Neural cell (in vitro differentiated cells): ENCODE data around the gene LRIT1. TPM values are rescaled to one million over a fixed set of nuclear protein-coding genes. Genes with fewer than 3 reads are reported as not detected.

Experiments
- H2AFZ ChIP-seq: fragments of 200-600, 300-800 bp; sonication (generic), shearing (Covaris generic); 2 replicates; pipeline ENCODE4 v1.6.0; 2014; ENCODE audit warnings: low read depth, mild to moderate bottlenecking, antibody characterized with exemption, low read length, moderate library complexity
- H3F3A ChIP-seq: fragments of 200-600 bp; shearing (Covaris generic); 2 replicates; pipeline ENCODE4 v1.6.1; 2016; ENCODE audit warnings: mild to moderate bottlenecking, moderate library complexity, mixed read lengths, antibody characterized with exemption, low read length; ENCODE audit not compliant: insufficient read depth, poor library complexity, severe bottlenecking
- H3K27ac ChIP-seq: fragments of 200-600, 300-800 bp; sonication (generic), shearing (Covaris generic); 2 replicates; pipeline ENCODE4 v1.5.1; 2014; ENCODE audit warnings: mild to moderate bottlenecking, low read length, moderate library complexity
- H3K27me3 ChIP-seq: fragments of 300-800, 200-600 bp; sonication (generic), shearing (Covaris generic); 2 replicates; pipeline ENCODE4 v1.6.0; 2014; ENCODE audit warnings: mild to moderate bottlenecking, low read depth, low read length, moderate library complexity; ENCODE audit not compliant: insufficient read depth
- H3K36me3 ChIP-seq: fragments of 300-800, 200-600 bp; sonication (generic), shearing (Covaris generic); 2 replicates; pipeline ENCODE4 v1.5.1; 2014; ENCODE audit warnings: mild to moderate bottlenecking, antibody characterized with exemption, low read length, moderate library complexity; ENCODE audit not compliant: insufficient read depth
- H3K4me2 ChIP-seq: fragments of 300-800, 200-600 bp; sonication (generic), shearing (Covaris generic); 2 replicates; pipeline ENCODE4 v1.6.0; 2014; ENCODE audit warnings: mild to moderate bottlenecking, low read length
- H3K4me3 ChIP-seq: fragments of 300-800, 200-600 bp; sonication (generic), shearing (Covaris generic); 2 replicates; pipeline ENCODE4 v1.5.1; 2014; ENCODE audit warnings: mild to moderate bottlenecking, low read length, moderate library complexity
- H3K79me2 ChIP-seq: fragments of 200-600 bp; shearing (Covaris generic); replicated peaks from 2 replicates; pipeline ENCODE4 v1.6.0; 2014; ENCODE audit warnings: mild to moderate bottlenecking, low read length, moderate library complexity; ENCODE audit not compliant: insufficient read depth
- H3K9ac ChIP-seq: fragments of 300-800, 200-600 bp; sonication (generic), shearing (Covaris generic); 2 replicates; pipeline ENCODE4 v1.6.1; 2016; ENCODE audit warnings: mild to moderate bottlenecking, low read length, mixed read lengths
- H3K9me2 ChIP-seq: fragments of 200-600 bp; shearing (Covaris generic); 2 replicates; pipeline ENCODE4 v1.6.1; 2016; ENCODE audit warnings: mild to moderate bottlenecking, low read length, mixed read lengths; ENCODE audit not compliant: insufficient read depth
- H3K9me3 ChIP-seq: fragments of 200-600, 300-800 bp; sonication (generic), shearing (Covaris generic); 2 replicates; pipeline ENCODE4 v1.6.1; 2016; ENCODE audit warnings: mild to moderate bottlenecking, mixed run types, low read length, moderate library complexity, mixed read lengths
- H4K20me1 ChIP-seq: fragments of 200-600 bp; shearing (Covaris generic); 2 replicates; pipeline ENCODE4 v1.6.1; 2016; ENCODE audit warnings: mild to moderate bottlenecking, mixed run types; ENCODE audit not compliant: insufficient read depth
- EP300 ChIP-seq: fragments of 450-650 bp; conservative IDR thresholded peaks from 2 replicates; pipeline ENCODE4 v1.6.1; 2014; ENCODE audit warnings: antibody characterized with exemption, mild to moderate bottlenecking, moderate library complexity; ENCODE audit not compliant: poor library complexity, severe bottlenecking
- EZH2 ChIP-seq: fragments of 200-600, 300-800 bp; shearing (Covaris generic), sonication (generic); IDR thresholded peaks from 2 replicates; pipeline ENCODE4 v1.6.1; 2014; ENCODE audit warnings: antibody characterized with exemption, low read length, borderline replicate concordance, mild to moderate bottlenecking; ENCODE audit not compliant: insufficient read depth, poor library complexity, severe bottlenecking
- MXI1 ChIP-seq: fragments of 450-650 bp; conservative IDR thresholded peaks from 2 replicates; pipeline ENCODE4 v1.6.1; 2014; ENCODE audit warnings: antibody characterized with exemption, mild to moderate bottlenecking; ENCODE audit not compliant: poor library complexity, severe bottlenecking
- POLR2AphosphoS5 ChIP-seq: IDR thresholded peaks from 2 replicates; pipeline ENCODE4 v1.6.1; 2012
- RAD21 ChIP-seq: fragments of 450-650 bp; conservative IDR thresholded peaks from 2 replicates; pipeline ENCODE4 v1.6.1; 2014; ENCODE audit warnings: antibody characterized with exemption, mild to moderate bottlenecking, moderate library complexity
- SMC3 ChIP-seq: fragments of 450-650 bp; conservative IDR thresholded peaks from 2 replicates; pipeline ENCODE4 v1.6.1; 2014; ENCODE audit warnings: antibody characterized with exemption, mild to moderate bottlenecking, moderate library complexity; ENCODE audit not compliant: poor library complexity
- TAF1 ChIP-seq: IDR thresholded peaks from 2 replicates; pipeline ENCODE4 v1.6.1; 2012; ENCODE audit warnings: low read depth
- polyA plus RNA-seq: library from polyadenylated mRNA; depleted of rRNA; stranded (reverse); fragments of >200 nt; gene quantifications from 2 replicates; pipeline ENCODE4 v1.2.3, GENCODE V29; 2014
- TF ChIP-seq, protein P1 (sequence below): fragments of 450-650 bp; IDR thresholded peaks from 2 replicates; pipeline ENCODE4 v1.5.1; 2014; ENCODE audit warnings: antibody characterized with exemption, mild to moderate bottlenecking, moderate library complexity; ENCODE audit not compliant: poor library complexity, severe bottlenecking
- TF ChIP-seq, protein P2 (sequence below): IDR thresholded peaks from 2 replicates; pipeline ENCODE4 v1.6.1; 2012; ENCODE audit warnings: borderline replicate concordance

LRIT1 gene
- polyA plus RNA-seq, 1 donor from 2014 or later: not detected

DNA sequence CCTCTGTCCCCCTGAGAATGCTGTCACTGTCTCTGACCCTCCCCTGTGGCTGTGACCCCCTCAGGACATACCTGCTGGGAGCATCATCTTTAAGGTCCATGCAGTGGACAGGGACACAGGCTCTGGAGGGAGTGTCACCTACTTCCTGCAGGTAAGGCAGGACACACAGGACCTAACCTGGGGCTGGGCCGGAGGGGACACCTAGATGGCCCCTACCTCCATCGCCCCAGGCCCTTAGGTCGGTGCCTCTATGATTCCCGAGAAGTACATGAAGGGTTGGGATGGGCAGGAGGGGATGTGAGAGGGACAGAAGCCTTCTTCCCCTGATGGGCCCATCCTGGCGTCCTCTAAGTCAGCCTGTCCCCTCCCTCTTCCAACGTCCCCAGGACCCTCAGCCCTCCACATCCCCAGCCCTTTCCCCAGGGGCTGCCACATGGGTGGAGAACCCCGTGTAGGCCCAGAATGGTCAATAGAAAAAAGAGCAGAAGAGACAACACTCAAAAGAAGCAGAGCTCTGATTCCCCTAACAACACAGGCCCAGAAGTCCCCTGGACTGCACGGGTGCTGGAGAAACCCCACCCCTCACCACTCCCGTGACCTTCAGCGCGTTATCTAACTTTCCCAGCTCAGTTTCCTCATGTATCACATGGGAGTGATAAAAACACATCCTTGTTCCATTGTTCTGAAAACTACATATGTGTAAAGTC, 40.7 kb downstream of the LRIT1 start:
- H3K9me3 ChIP-seq: no peaks in the 10 kb centered on the region
- no peak overlapping the region for H3K4me2 ChIP-seq
- no peaks in the 10 kb centered on the region for H3K79me2 ChIP-seq
- no peaks in the 10 kb centered on the region for H4K20me1 ChIP-seq
- H3K9me2 ChIP-seq: no peaks in the 10 kb centered on the region
- H3K27ac ChIP-seq: no peak overlapping the region
- no peaks in the 10 kb centered on the region for H3F3A ChIP-seq
- H2AFZ ChIP-seq: no peak overlapping the region
- H3K4me3 ChIP-seq: no peak overlapping the region
- peaks cover 4% of the 10 kb centered on the region for H3K27me3 ChIP-seq
- TF ChIP-seq, protein P1, sequence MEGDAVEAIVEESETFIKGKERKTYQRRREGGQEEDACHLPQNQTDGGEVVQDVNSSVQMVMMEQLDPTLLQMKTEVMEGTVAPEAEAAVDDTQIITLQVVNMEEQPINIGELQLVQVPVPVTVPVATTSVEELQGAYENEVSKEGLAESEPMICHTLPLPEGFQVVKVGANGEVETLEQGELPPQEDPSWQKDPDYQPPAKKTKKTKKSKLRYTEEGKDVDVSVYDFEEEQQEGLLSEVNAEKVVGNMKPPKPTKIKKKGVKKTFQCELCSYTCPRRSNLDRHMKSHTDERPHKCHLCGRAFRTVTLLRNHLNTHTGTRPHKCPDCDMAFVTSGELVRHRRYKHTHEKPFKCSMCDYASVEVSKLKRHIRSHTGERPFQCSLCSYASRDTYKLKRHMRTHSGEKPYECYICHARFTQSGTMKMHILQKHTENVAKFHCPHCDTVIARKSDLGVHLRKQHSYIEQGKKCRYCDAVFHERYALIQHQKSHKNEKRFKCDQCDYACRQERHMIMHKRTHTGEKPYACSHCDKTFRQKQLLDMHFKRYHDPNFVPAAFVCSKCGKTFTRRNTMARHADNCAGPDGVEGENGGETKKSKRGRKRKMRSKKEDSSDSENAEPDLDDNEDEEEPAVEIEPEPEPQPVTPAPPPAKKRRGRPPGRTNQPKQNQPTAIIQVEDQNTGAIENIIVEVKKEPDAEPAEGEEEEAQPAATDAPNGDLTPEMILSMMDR: no peak
- TF ChIP-seq MXI1 (no peak), EZH2 (no peak)
- H3K36me3 ChIP-seq: no peaks in the 10 kb centered on the region
- H3K9ac ChIP-seq: no peak overlapping the region

DNA sequence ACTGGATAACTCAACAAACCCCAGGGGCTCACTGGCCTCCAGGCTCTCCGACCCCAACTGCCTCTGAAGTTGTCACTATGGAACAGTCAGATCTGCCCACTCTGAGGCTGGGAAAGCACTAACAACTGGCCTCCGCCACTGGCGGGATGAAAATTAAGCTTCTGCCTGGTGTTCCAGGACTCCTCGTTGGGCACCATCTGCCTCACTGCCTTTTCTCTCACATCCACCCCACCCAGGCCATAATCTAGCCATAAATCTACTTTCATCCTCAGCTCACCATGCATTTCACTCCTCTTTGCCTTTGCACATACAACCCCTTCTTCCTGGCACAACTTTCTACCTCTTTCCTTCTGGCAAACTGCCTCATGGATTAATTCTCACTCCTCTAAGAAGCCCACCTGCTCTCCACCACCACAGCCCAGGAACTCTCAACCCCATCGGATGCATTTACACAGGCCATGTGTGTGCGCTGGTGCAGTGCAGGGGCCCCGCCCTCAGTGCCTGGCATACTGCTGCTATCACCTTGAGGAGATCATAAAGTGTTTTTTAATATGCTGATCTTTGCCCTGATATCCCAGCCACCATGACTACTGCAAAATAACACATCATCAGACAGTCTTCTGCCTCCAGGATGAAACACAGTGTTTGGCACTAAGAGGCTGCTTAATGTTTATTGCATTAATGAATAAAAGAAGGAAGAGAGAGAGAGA, 43.0 kb downstream of the LRIT1 start:
- no peaks in the 10 kb centered on the region for H3K9me2 ChIP-seq
- H3K9ac ChIP-seq: no peak overlapping the region
- H3K9me3 ChIP-seq: no peaks in the 10 kb centered on the region
- H3K4me3 ChIP-seq: no peak overlapping the region
- no peak overlapping the region for H2AFZ ChIP-seq
- no peak overlapping the region for H3K4me2 ChIP-seq
- peaks cover 27% of the 10 kb centered on the region for H3K27me3 ChIP-seq
- no peaks in the 10 kb centered on the region for H3F3A ChIP-seq
- no peaks in the 10 kb centered on the region for H3K36me3 ChIP-seq
- no peak for TF ChIP-seq MXI1
- TF ChIP-seq SMC3: no peak
- TF ChIP-seq, protein P2, sequence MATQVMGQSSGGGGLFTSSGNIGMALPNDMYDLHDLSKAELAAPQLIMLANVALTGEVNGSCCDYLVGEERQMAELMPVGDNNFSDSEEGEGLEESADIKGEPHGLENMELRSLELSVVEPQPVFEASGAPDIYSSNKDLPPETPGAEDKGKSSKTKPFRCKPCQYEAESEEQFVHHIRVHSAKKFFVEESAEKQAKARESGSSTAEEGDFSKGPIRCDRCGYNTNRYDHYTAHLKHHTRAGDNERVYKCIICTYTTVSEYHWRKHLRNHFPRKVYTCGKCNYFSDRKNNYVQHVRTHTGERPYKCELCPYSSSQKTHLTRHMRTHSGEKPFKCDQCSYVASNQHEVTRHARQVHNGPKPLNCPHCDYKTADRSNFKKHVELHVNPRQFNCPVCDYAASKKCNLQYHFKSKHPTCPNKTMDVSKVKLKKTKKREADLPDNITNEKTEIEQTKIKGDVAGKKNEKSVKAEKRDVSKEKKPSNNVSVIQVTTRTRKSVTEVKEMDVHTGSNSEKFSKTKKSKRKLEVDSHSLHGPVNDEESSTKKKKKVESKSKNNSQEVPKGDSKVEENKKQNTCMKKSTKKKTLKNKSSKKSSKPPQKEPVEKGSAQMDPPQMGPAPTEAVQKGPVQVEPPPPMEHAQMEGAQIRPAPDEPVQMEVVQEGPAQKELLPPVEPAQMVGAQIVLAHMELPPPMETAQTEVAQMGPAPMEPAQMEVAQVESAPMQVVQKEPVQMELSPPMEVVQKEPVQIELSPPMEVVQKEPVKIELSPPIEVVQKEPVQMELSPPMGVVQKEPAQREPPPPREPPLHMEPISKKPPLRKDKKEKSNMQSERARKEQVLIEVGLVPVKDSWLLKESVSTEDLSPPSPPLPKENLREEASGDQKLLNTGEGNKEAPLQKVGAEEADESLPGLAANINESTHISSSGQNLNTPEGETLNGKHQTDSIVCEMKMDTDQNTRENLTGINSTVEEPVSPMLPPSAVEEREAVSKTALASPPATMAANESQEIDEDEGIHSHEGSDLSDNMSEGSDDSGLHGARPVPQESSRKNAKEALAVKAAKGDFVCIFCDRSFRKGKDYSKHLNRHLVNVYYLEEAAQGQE: no peak
- TF ChIP-seq TAF1: no peak
- no peak for TF ChIP-seq EP300
- TF ChIP-seq RAD21: no peak
- TF ChIP-seq POLR2AphosphoS5: no peak
- TF ChIP-seq, protein P1: no peak
- no peak for TF ChIP-seq EZH2
- H3K27ac ChIP-seq: no peak overlapping the region
- H4K20me1 ChIP-seq: no peaks in the 10 kb centered on the region
- H3K79me2 ChIP-seq: no peaks in the 10 kb centered on the region
